NK-92 (cell line): ENCODE results near the gene BANK1.

Experiments
- DNase-seq: peaks from one replicate; lab custom pipeline; 2025; ENCODE audit not compliant: unreplicated experiment; lab: John Stamatoyannopoulos, UW

BANK1 gene

DNA sequence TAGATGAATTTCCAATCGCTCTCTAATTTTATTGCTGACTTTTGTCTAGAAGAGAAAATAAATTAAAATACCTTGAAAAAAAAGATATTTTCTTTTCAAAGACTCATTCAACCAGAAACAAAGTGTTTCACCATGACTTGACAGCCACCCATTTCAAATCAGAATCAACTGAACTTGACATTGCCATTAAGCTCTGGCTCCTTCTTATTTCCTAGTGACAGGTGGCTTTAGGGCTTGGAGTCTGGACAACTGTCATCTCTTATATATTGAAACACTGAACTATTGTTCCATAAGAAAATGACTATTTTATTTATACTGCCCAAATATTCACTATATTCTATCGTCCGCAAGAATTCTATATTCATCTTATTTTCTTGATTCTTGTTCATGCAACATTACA is 325.6 kb downstream of the BANK1 start:
- no peak for DNase-seq

DNA sequence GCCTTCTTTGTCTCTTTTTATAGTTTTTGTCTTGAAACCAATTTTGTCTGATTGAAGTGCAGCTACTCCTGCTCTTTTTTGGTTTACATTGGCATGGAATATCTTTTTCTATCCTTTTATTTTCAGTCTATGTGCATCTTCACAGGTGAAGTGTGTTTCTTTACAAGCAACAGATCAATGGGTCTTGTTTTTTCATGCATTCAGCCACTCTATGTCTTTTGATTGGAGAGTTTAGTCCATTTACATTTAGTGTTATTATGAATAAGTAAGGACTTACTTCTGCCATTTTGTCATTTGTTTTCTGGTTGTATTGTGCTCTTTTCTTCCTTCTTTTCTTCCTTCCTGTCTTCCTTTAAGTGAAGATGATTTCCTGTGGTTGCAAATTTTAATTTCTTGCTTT is 330.3 kb downstream of the BANK1 start:
- no peak for DNase-seq
